ENCODE measurements around the gene PGAP3.

PGAP3 gene

DNA sequence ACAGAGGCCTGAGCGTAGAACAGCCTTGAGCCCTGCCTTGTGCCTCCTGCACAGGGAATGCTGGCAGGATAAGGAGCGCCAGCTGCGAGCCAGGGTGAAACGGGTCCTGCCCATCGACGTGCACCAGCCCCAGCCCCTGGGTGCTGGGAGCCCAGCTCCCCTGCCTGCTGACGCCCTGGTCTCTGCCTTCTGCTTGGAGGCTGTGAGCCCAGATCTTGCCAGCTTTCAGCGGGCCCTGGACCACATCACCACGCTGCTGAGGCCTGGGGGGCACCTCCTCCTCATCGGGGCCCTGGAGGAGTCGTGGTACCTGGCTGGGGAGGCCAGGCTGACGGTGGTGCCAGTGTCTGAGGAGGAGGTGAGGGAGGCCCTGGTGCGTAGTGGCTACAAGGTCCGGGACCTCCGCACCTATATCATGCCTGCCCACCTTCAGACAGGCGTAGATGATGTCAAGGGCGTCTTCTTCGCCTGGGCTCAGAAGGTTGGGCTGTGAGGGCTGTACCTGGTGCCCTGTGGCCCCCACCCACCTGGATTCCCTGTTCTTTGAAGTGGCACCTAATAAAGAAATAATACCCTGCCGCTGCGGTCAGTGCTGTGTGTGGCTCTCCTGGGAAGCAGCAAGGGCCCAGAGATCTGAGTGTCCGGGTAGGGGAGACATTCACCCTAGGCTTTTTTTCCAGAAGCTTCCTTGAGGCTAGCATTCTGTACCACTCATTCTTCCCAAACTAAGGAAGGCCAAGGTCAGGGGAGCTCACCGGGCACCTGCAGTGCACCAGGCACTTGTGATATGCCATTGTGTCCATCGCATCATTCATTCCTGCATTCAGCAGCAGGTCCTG lies 17.7 kb downstream of the PGAP3 start:
- H3K4me3 ChIP-seq (replicated peaks in 1 of 2; ENCODE audit: low read depth in 2 of 2, low read length in 2 of 2): no peak overlapping the region
- TF ChIP-seq, protein P1, sequence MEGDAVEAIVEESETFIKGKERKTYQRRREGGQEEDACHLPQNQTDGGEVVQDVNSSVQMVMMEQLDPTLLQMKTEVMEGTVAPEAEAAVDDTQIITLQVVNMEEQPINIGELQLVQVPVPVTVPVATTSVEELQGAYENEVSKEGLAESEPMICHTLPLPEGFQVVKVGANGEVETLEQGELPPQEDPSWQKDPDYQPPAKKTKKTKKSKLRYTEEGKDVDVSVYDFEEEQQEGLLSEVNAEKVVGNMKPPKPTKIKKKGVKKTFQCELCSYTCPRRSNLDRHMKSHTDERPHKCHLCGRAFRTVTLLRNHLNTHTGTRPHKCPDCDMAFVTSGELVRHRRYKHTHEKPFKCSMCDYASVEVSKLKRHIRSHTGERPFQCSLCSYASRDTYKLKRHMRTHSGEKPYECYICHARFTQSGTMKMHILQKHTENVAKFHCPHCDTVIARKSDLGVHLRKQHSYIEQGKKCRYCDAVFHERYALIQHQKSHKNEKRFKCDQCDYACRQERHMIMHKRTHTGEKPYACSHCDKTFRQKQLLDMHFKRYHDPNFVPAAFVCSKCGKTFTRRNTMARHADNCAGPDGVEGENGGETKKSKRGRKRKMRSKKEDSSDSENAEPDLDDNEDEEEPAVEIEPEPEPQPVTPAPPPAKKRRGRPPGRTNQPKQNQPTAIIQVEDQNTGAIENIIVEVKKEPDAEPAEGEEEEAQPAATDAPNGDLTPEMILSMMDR (IDR thresholded peaks at IDR 0.05; ENCODE audit: low read depth, low read length): no peak
- no peak for DNase-seq (ENCODE audit: low read depth in 2 of 2)

GRCh38 chr17:39667945-39668924 lies 19.6 kb downstream of the PGAP3 start, which contains the start of gene PNMT:
TSS of gene PNMT (plus strand) at chr17:39668453. CDS start at chr17:39668476, 23 bp downstream.
- TF ChIP-seq, protein P1 (IDR thresholded peaks at IDR 0.05; ENCODE audit: low read depth, low read length): peak; percentile 61
- H3K4me3 ChIP-seq (replicated peaks in 1 of 2; ENCODE audit: low read depth in 2 of 2, low read length in 2 of 2): peak within 1 kb of the TSS; percentile 10 to 13
- DNase-seq (ENCODE audit: low read depth in 2 of 2): peak; percentile 50 to 59

GRCh38 chr17:39667262-39667944 lies 20.5 kb downstream of the PGAP3 start:
- H3K4me3 ChIP-seq (replicated peaks in 1 of 2; ENCODE audit: low read depth in 2 of 2, low read length in 2 of 2): no peak overlapping the region
- DNase-seq (ENCODE audit: low read depth in 2 of 2): no peak
- TF ChIP-seq, protein P1 (IDR thresholded peaks at IDR 0.05; ENCODE audit: low read depth, low read length): no peak

DNA sequence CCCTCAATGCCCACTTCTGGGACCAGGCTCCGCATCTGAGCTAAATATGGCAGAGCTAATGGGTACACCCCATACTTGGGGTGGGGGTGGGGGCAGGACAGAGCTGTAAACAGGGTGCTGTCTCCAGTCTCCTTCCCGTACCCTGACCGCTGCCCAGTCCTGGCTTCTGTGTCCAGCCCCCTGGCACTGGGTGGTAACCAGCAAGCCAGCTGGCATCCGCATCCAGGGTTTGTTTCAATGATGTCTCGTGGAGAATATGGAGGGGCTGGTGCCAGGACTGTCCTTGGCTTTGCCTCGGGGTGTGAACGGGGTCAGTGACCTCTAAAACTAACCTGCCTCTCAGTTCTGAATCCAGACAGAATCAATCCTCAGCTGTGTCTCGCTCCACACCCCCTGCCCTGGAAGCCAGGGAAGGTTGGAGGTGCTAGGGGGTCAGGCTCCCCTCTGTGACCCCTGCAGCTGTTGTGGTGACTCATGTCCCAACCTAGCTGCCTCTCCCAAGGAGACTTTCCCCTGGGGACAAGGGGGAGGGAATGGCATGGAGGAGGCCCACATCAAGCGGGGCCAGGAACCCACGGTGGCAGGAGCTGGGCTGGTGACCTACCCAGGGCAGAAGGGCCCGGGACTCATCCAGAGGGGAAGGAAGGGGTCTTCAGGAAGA lies 21.1 kb downstream of the PGAP3 start:
- peak in 1 of 2 donors; percentile 20 for DNase-seq (ENCODE audit: low read depth in 2 of 2)
- no peak overlapping the region for H3K4me3 ChIP-seq (replicated peaks in 1 of 2; ENCODE audit: low read depth in 2 of 2, low read length in 2 of 2)
- TF ChIP-seq, protein P1 (IDR thresholded peaks at IDR 0.05; ENCODE audit: low read depth, low read length): no peak

DNA sequence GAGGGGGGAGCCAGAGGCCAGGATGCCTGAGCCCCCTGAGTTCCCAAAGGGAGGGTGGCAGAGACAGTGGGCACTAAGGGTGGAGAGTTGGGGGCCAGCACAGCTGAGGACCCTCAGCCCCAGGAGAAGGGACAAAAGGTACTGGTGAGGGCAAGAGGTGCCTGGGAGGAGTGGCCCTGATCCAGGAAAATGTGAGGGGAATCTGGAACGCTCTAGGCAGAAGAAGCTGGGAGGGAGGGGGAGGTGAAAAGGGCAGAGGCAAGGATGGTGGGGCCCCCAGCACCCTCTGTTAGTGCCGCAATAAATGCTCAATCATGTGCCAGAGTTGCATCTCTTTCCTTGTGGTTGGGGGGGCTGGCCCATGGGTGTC lies 21.6 kb downstream of the PGAP3 start:
- TF ChIP-seq, protein P1 (IDR thresholded peaks at IDR 0.05; ENCODE audit: low read depth, low read length): no peak
- no peak overlapping the region for H3K4me3 ChIP-seq (replicated peaks in 1 of 2; ENCODE audit: low read depth in 2 of 2, low read length in 2 of 2)
- DNase-seq (ENCODE audit: low read depth in 2 of 2): no peak
